ENCODE measurements around the gene ACOX3. TPM values are rescaled to one million over a fixed set of nuclear protein-coding genes. Genes with fewer than 3 reads are reported as not detected.

The ACOX3 gene
- total RNA-seq, 1 experiment from 2014 or later: 17.9 TPM

DNA sequence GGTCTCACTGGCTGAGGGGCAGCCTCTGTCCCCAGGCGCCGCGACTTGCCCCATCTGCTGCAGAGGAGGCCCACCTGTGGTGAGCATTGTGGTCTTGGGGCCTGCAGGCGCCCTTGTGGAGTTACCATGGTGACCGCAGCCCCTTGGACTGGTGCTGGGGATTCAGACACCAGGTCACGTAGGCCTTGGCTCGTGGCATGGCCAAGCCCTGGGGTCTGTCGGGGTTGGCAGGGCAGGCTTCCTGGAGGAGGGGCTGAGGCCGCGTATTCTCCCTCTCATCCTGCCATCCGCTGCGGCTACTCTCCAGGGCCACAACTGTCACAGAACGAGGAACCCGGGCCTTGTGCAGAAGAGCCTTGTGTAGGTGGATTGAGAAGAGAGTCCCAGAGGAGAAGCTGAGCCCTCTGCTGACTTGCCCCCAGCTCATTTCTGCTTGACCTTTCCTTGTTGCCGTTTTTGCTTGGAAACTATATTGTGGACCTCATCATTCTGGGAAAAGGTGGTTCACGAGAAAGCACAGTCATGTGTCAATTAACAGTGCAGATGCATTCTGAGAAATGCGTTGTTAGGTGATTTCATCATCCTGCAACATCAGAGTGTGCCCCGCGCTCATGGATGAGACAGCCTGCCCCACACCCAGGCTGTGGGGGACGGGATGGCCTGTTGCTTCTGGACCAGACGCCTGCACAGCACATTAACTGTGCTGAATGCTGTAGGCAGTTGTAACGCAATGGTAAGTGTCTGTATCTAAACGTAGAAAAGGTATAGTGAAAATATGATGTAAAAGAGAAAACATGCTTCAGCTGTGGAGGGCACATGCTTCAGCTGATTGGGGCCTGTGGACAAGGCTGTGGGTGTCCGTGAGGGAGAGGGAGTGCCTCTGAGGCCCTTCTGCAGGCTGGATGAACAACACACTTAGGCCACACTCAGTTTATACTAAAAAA lies 38.5 kb upstream of the ACOX3 start:
- H3K4me1 Mint-ChIP-seq (ENCODE audit: insufficient read depth, unreplicated experiment): no peaks in the 10 kb centered on the region
- no peak for DNase-seq (ENCODE audit: unreplicated experiment)
- peaks cover 14% of the 10 kb centered on the region for H3K36me3 Mint-ChIP-seq (ENCODE audit: insufficient read depth, unreplicated experiment)
- H3K4me3 Mint-ChIP-seq (ENCODE audit: unreplicated experiment): no peak overlapping the region
- no peak overlapping the region for H3K27ac Mint-ChIP-seq (ENCODE audit: low read depth, unreplicated experiment)
- CTCF ChIA-PET: interaction anchor here (1.1 to 2.3 kb wide), 4 partner anchors 10 to 439 kb away, joined by 3 to 9 read pairs (median 4); no protein-coding TSS in a partner anchor
- POLR2A ChIA-PET: no interaction called here
- intact Hi-C loops (cut with micrococcal nuclease): no loop called here
- no TSS peak for BruUV-seq (replicated peaks)
- TF ChIP-seq, protein P1, sequence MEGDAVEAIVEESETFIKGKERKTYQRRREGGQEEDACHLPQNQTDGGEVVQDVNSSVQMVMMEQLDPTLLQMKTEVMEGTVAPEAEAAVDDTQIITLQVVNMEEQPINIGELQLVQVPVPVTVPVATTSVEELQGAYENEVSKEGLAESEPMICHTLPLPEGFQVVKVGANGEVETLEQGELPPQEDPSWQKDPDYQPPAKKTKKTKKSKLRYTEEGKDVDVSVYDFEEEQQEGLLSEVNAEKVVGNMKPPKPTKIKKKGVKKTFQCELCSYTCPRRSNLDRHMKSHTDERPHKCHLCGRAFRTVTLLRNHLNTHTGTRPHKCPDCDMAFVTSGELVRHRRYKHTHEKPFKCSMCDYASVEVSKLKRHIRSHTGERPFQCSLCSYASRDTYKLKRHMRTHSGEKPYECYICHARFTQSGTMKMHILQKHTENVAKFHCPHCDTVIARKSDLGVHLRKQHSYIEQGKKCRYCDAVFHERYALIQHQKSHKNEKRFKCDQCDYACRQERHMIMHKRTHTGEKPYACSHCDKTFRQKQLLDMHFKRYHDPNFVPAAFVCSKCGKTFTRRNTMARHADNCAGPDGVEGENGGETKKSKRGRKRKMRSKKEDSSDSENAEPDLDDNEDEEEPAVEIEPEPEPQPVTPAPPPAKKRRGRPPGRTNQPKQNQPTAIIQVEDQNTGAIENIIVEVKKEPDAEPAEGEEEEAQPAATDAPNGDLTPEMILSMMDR (IDR thresholded peaks at IDR 0.05; ENCODE audit: unreplicated experiment): no peak
- peaks cover 2% of the 10 kb centered on the region for H3K27me3 Mint-ChIP-seq (ENCODE audit: insufficient read depth, unreplicated experiment)
- H3K9me3 Mint-ChIP-seq (ENCODE audit: unreplicated experiment): no peaks in the 10 kb centered on the region

DNA sequence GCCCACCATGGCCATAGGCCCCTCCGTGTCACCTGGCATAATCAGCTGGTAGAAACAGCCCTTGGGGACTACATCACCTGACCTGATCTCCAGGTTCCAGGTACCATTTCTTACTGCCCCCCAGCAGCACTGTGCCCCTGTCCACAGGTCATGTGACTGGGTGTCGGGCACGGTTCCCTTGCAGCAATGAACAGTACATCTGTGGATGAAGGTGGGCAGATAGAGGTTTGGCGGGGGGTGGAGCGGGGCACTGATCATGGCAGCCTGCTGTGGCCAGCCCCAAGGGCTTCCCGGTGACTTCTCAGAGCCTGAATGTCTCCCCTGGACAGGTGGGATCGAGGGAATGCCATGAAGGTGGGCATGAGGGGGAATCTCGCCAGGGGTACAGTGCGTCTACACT lies 37.8 kb upstream of the ACOX3 start:
- BruUV-seq (replicated peaks): no TSS peak
- TF ChIP-seq, protein P1 (IDR thresholded peaks at IDR 0.05; ENCODE audit: unreplicated experiment): no peak
- Mint-ChIP-seq H3K36me3 (ENCODE audit: insufficient read depth, unreplicated experiment) (peaks cover 14% of the 10 kb centered on the region), H3K27me3 (ENCODE audit: insufficient read depth, unreplicated experiment) (no peaks in the 10 kb centered on the region), H3K9me3 (ENCODE audit: unreplicated experiment) (no peaks in the 10 kb centered on the region), H3K4me3 (ENCODE audit: unreplicated experiment) (no peak overlapping the region), H3K27ac (ENCODE audit: low read depth, unreplicated experiment) (no peak overlapping the region), H3K4me1 (ENCODE audit: insufficient read depth, unreplicated experiment) (no peaks in the 10 kb centered on the region)
- no peak for DNase-seq (ENCODE audit: unreplicated experiment)
- ChIA-PET POLR2A (no interaction called here), CTCF (interaction anchor here (1.1 to 2.3 kb wide), 3 partner anchors 9 to 129 kb away, joined by 3 to 9 read pairs (median 3); no protein-coding TSS in a partner anchor)
- intact Hi-C loops (cut with micrococcal nuclease): no loop called here

DNA sequence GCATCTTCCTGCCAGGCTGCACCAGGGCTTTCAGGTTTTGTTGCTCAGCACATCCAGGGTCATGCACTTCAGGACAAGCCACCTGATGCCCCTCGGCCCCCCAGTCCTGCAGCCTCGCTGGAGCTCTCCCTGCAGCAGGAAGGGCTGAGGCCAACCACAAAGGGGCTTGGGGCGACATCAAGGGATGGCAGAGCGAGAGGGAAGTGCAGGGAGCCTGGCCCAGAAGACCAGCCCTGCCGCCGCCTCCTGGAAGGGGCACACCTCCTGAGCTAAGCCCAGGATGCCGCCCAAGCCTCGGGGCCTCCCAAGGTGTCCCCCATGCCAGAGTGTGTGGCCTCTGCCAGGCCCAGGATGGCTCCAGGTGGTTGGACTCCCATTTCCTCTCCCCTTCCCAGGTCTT lies 37.2 kb upstream of the ACOX3 start:
- no peak overlapping the region for H3K4me3 Mint-ChIP-seq (ENCODE audit: unreplicated experiment)
- BruUV-seq (replicated peaks): no TSS peak
- POLR2A ChIA-PET: no interaction called here
- intact Hi-C loops (cut with micrococcal nuclease): no loop called here
- H3K9me3 Mint-ChIP-seq (ENCODE audit: unreplicated experiment): no peaks in the 10 kb centered on the region
- peaks cover 14% of the 10 kb centered on the region for H3K36me3 Mint-ChIP-seq (ENCODE audit: insufficient read depth, unreplicated experiment)
- CTCF ChIA-PET: interaction anchor here (1.1 to 2.3 kb wide), 2 partner anchors 9 to 130 kb away, joined by 3 to 9 read pairs; no protein-coding TSS in a partner anchor
- no peak for DNase-seq (ENCODE audit: unreplicated experiment)
- H3K4me1 Mint-ChIP-seq (ENCODE audit: insufficient read depth, unreplicated experiment): no peaks in the 10 kb centered on the region
- H3K27ac Mint-ChIP-seq (ENCODE audit: low read depth, unreplicated experiment): no peak overlapping the region
- H3K27me3 Mint-ChIP-seq (ENCODE audit: insufficient read depth, unreplicated experiment): no peaks in the 10 kb centered on the region
- TF ChIP-seq, protein P1 (IDR thresholded peaks at IDR 0.05; ENCODE audit: unreplicated experiment): no peak

DNA sequence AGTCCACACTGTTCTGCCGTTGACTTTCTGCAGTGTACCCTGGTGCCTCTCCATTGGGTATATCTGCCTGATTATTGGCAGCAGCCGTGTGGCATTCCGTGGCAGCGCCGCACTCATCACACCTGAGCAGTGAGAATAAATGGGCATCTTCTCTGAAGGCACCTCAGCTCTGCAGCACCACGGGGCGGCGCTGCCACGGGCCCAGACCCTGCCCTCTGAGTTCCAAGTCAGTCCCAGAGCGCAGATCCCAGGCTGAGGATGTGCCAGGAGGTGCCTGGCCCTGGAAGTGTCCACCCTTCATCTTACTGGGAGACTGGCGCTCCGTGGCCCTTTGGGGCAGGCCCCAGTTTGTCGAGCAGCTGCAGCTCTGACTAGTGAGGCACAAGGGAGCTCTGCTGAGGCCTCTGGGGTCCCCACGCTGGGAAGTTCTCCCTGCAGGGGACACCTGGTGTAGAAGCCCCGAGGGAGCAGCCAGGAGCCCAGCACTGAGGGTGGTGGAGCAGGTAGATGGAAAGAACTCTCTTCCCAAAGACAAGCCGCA lies 36.6 kb upstream of the ACOX3 start:
- ChIA-PET CTCF (interaction anchor here (1.0 to 2.3 kb wide), 2 partner anchors 8 to 119 kb away, joined by 3 to 9 read pairs; no protein-coding TSS in a partner anchor), POLR2A (no interaction called here)
- intact Hi-C loops (cut with micrococcal nuclease): no loop called here

More for the DNA sequence above, 36.6 kb upstream of the ACOX3 start:
- no peak for DNase-seq (ENCODE audit: unreplicated experiment)
- H3K9me3 Mint-ChIP-seq (ENCODE audit: unreplicated experiment): no peaks in the 10 kb centered on the region
- H3K4me1 Mint-ChIP-seq (ENCODE audit: insufficient read depth, unreplicated experiment): no peaks in the 10 kb centered on the region
- H3K4me3 Mint-ChIP-seq (ENCODE audit: unreplicated experiment): no peak overlapping the region
- TF ChIP-seq, protein P1 (IDR thresholded peaks at IDR 0.05; ENCODE audit: unreplicated experiment): no peak
- H3K27ac Mint-ChIP-seq (ENCODE audit: low read depth, unreplicated experiment): no peak overlapping the region
- no peaks in the 10 kb centered on the region for H3K27me3 Mint-ChIP-seq (ENCODE audit: insufficient read depth, unreplicated experiment)
- no TSS peak for BruUV-seq (replicated peaks)
- H3K36me3 Mint-ChIP-seq (ENCODE audit: insufficient read depth, unreplicated experiment): peaks cover 14% of the 10 kb centered on the region

All from MCF 10A (cell line).